GM21515 (cell line): ENCODE measurements around the gene ZNF629.

ENCODE experiments used
- ATAC-seq: cut with Tn5 transposase; IDR thresholded peaks from one replicate; pipeline ENCODE4 v1.9.1; 2021; ENCODE audit not compliant: unreplicated experiment

Gene ZNF629

GRCh38 chr16:30767767-30768465 lies 19.1 kb downstream of the ZNF629 start:
- ATAC-seq: no peak

GRCh38 chr16:30766933-30767284 lies 20.1 kb downstream of the ZNF629 start:
- ATAC-seq: no peak

GRCh38 chr16:30766206-30766932 lies 20.6 kb downstream of the ZNF629 start:
- no peak for ATAC-seq

- no peak for ATAC-seq
These were observed 22.1 kb downstream of the ZNF629 start for GRCh38 chr16:30764816-30765465.

- no peak for ATAC-seq
These were observed 22.9 kb downstream of the ZNF629 start for GRCh38 chr16:30764086-30764485.

GRCh38 chr16:30762991-30763725 lies 23.8 kb downstream of the ZNF629 start:
- no peak for ATAC-seq

GRCh38 chr16:30761928-30762902 lies 24.8 kb downstream of the ZNF629 start, which contains the start of the genes CFAP119 and RNF40:
Gene CFAP119 (minus strand): TSS chr16:30762062. CDS start chr16:30761748, 314 bp downstream.
Gene RNF40 (plus strand): TSS chr16:30762322. CDS start chr16:30762546, 224 bp downstream.
- ATAC-seq: peak; percentile 76

- ATAC-seq: peak; percentile 27
These were observed 25.5 kb downstream of the ZNF629 start for GRCh38 chr16:30761427-30761927.

- ATAC-seq: no peak
These were observed 26.2 kb downstream of the ZNF629 start for GRCh38 chr16:30760577-30761426.

- ATAC-seq: no peak
These were observed 26.9 kb downstream of the ZNF629 start for GRCh38 chr16:30760001-30760559.

GRCh38 chr16:30758988-30759491 lies 28.0 kb downstream of the ZNF629 start:
- ATAC-seq: no peak

GRCh38 chr16:30757316-30757715 lies 29.7 kb downstream of the ZNF629 start:
- no peak for ATAC-seq

- ATAC-seq: no peak
These were observed 30.3 kb downstream of the ZNF629 start for GRCh38 chr16:30756781-30757100.

- no peak for ATAC-seq
These were observed 30.8 kb downstream of the ZNF629 start for GRCh38 chr16:30755955-30756780.

- ATAC-seq: no peak
These were observed 33.4 kb downstream of the ZNF629 start for GRCh38 chr16:30753596-30753995.

GRCh38 chr16:30750876-30751465 lies 36.0 kb downstream of the ZNF629 start:
- no peak for ATAC-seq

GRCh38 chr16:30750201-30750600 lies 36.8 kb downstream of the ZNF629 start:
- ATAC-seq: no peak
